Prostate gland (tissue), 2 donors: ENCODE results near the gene TANGO6.

Experiments used
- POLR2A ChIP-seq: fragments of 450-650 bp; IDR thresholded peaks from one replicate; pipeline ENCODE4 v1.6.1; 2016; ENCODE audit warnings: antibody characterized with exemption, mild to moderate bottlenecking
- POLR2AphosphoS5 ChIP-seq: sonication (generic); formaldehyde crosslinking; IDR thresholded peaks from one replicate; pipeline ENCODE4 v1.6.1; 2017; ENCODE audit warnings: antibody characterized with exemption
- TF ChIP-seq, protein P1 (sequence below), 4 experiments: fragments of 200-600 bp in 2 of 4; fragments of 450-650 bp in 2 of 4; sonication (generic) in 2 of 4; IDR thresholded peaks; 1 replicate in 3 of 4; 2 replicates in 1 of 4; pipeline ENCODE4 v1.5.1; 2016 to 2019; ENCODE audit warnings: antibody characterized with exemption in 4 of 4, mild to moderate bottlenecking in 2 of 4, moderate library complexity in 2 of 4

GRCh38 chr16:68850481-68850880, 7.2 kb downstream of the TANGO6 start:
- TF ChIP-seq POLR2AphosphoS5 (no peak), POLR2A (no peak)
- TF ChIP-seq, protein P1, sequence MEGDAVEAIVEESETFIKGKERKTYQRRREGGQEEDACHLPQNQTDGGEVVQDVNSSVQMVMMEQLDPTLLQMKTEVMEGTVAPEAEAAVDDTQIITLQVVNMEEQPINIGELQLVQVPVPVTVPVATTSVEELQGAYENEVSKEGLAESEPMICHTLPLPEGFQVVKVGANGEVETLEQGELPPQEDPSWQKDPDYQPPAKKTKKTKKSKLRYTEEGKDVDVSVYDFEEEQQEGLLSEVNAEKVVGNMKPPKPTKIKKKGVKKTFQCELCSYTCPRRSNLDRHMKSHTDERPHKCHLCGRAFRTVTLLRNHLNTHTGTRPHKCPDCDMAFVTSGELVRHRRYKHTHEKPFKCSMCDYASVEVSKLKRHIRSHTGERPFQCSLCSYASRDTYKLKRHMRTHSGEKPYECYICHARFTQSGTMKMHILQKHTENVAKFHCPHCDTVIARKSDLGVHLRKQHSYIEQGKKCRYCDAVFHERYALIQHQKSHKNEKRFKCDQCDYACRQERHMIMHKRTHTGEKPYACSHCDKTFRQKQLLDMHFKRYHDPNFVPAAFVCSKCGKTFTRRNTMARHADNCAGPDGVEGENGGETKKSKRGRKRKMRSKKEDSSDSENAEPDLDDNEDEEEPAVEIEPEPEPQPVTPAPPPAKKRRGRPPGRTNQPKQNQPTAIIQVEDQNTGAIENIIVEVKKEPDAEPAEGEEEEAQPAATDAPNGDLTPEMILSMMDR (IDR thresholded peaks at IDR 0.05) = no peak
